GM10266 (cell line): ENCODE results near the gene SNX9.

Experiments
- DNase-seq: peaks from one replicate; pipeline ENCODE4 v3.0.0; 2012; ENCODE audit errors: extremely low spot score
- TF ChIP-seq, protein P1 (sequence below): IDR thresholded peaks from 2 replicates; pipeline ENCODE4 v1.5.1; 2012; ENCODE audit warnings: mild to moderate bottlenecking, low read depth; ENCODE audit not compliant: control insufficient read depth, insufficient read depth; ENCODE audit errors: missing control alignments

SNX9 gene

DNA sequence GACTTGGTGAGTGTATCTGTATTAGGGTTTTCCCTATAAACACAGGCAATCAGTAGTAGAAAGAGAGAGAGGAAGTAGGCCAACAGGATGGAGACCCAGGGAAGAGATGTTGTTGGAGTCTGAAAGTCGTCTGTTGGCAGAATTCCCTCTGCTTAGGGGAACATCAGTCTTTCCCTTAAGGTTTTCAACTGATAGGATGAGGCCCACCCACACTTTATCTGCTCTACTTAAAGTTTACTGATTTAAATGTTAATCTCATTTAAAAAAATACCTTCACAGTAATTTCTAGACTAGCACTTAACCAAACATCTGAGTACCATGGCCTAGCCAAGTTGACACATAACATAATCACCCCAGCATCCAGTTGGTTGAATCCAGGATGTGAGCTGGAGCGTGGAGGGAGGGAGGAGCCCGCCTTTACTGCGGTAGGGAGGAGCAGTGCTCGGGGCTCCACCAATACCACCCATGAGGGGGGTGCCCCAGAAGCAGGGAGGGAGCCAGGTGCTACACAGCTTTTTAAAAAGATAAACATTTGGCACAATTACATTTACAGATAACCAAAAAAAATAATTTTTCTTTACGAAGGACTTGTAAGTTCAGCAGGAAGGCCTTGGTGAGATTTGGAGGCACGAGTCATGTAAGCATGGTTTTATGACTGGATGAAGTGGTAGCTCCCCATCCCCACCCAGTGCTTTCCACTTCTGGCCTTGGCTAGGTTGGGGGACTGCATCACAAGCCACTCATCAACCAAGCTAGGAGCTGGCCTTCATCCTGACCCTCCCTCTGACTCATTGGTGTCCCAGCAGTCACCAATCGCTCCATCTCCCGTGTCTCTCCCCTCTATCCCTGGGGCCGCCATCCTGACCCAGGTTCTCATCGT, 18.4 kb upstream of the SNX9 start:
- TF ChIP-seq, protein P1, sequence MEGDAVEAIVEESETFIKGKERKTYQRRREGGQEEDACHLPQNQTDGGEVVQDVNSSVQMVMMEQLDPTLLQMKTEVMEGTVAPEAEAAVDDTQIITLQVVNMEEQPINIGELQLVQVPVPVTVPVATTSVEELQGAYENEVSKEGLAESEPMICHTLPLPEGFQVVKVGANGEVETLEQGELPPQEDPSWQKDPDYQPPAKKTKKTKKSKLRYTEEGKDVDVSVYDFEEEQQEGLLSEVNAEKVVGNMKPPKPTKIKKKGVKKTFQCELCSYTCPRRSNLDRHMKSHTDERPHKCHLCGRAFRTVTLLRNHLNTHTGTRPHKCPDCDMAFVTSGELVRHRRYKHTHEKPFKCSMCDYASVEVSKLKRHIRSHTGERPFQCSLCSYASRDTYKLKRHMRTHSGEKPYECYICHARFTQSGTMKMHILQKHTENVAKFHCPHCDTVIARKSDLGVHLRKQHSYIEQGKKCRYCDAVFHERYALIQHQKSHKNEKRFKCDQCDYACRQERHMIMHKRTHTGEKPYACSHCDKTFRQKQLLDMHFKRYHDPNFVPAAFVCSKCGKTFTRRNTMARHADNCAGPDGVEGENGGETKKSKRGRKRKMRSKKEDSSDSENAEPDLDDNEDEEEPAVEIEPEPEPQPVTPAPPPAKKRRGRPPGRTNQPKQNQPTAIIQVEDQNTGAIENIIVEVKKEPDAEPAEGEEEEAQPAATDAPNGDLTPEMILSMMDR: no peak
- DNase-seq: no peak

DNA sequence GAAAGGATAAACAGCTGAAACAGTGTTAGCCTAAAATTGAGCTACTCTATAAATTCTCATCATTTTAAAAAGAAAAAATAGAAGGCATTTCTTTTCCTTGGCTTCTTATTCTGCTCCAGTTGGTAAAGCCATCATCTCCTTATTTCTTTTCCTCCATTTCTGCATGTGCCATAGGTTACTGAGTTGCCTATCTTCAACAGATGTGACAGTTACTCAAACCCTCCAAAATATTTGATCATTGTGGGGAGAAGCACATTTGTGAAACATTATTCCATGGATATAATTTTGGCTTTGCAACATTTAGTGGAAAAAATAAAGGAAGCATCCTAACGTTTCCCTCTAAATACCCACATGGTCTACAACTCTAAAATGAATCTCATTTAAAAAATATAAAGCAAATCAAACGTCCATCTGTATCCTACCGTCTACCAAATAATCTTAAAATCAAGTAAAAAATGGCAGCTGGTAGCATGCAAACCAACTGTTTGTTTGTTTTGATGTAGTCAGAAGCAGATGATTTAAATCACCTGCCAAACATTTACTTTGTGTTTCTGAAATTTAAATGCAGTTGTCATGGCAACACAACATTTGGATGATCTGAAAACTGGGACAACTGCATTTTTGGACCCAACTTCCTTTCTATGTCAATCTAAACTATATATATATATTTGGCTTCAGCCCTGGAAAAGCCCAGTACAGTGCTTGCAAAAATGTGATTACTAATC, 16.8 kb upstream of the SNX9 start:
- TF ChIP-seq, protein P1: no peak
- no peak for DNase-seq

DNA sequence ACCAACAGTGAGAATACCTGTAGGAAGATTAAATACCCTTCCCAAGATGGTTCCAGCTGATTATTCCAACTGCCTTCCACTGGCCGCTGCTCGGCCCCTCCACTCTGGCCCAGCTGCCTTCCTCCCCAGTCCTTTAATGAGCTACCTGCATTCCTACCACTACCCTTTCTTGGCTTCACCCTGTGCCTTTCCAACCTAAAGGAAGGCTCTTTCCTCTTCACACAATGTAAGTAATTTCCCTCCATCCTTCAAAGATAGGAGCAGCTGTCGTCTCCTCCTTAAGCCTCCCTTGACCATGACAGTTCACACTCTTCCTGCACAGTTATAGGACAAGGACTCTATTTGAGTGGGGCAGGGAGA, 16.2 kb upstream of the SNX9 start:
- no peak for DNase-seq
- TF ChIP-seq, protein P1: no peak

DNA sequence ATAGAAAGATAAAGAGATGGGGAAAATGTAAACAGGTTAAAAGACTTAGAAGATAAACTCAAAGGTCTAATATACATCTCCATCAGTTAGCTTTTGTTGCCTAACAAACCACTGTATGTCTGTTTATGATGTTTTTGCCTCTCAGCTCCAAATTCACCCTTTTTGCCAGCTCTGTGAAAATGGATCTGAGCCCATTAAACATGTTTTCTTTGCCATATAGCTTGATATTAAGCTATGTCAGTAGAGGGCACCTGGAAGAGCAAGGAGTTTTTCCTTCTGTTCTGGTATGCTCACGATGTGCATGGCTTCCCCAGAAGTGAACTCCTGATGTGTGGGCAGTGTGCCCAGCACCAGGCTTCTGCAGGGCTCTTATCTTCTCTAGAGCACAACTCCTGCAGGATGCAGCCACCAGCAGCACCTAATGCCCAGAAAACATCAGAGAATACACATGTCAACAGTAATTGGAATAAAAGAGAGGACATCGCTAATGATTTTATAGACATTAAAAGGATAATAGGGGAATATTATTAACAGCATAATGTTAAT, 14.6 kb upstream of the SNX9 start:
- TF ChIP-seq, protein P1: no peak
- DNase-seq: no peak

DNA sequence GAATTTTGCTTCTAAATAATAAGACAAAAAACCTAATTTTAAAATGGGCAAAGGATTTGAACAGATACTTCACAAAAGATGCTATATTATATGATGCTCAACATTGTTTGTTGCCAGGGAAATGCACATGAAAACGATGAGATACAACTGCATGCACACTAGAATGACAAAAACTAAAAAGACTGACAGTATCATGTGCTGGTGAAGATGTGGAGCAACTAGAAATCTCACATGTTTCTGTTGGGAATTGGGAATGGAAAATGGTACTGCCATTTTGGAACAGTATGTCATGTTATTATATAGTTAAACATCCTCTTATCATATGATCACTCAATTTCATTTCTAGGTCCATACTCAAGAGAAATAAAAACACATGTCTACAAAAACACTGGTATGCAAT, 13.4 kb upstream of the SNX9 start:
- TF ChIP-seq, protein P1: no peak

DNA sequence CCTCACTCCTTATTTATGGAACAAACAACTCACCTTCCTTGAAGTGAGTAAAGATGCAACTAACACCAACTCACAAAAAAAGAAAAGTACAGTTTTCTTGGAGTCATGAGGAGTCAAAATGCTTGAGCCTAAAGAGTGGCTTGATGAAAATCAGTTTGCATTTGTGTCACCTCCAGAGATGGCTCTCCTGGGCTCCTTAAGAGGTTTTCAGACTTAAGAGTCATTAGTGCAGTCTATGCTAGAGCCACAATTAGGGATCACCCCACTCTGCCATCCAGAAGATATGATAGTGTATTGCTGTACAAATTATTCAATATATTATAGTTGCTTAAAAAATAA, 11.9 kb upstream of the SNX9 start:
- DNase-seq: no peak
- TF ChIP-seq, protein P1: no peak

More for the DNA sequence above, 13.4 kb upstream of the SNX9 start:
- no peak for DNase-seq

DNA sequence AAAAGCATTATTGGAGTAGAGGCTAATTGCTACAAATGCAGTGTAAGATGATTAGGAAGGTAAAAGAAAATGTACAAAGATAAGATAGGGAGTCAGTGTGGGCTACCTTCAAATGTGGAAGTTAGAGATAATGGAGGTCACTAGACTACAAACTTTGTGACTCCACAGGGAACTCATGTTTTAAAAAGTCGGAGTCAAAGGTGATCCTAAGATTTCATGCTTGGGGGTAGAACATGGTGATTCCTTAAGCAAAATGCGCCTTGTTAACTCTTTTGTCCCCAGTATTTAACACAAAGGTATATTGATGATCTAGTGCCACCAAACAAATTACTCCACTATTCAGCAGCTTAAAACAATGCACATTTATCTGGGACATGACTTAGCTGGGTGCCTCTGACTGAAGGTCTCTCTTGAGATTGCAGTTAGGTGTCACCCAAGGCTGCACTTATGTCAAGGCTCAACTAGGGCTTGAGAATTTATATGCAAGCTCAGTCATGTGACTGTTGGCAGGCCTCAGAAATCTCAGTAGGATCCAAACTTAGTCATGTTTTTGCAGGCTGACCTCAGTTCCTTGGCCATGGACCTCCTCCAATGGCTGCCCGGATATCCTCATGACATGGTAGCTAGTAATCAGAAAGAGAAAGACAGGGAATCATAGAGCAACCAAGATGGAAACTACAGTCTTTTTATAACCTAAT, 11.4 kb upstream of the SNX9 start:
- TF ChIP-seq, protein P1: no peak
- DNase-seq: no peak
